Gastroesophageal sphincter (tissue), 4 donors: ENCODE measurements around the gene TULP1. TPM values are rescaled to one million over a fixed set of nuclear protein-coding genes. Genes with fewer than 3 reads are reported as not detected.

ENCODE experiments used
- ATAC-seq: fragments of 150-250 bp; one replicate; pipeline ENCODE4 v1.9.1; 2016; ENCODE audit warnings: mild to moderate bottlenecking, moderate library complexity
- H3K27ac ChIP-seq, 4 donors: fragments of 200-600 bp; sonication (generic) in 3 of 4; 1 replicate in 3 of 4; 2 replicates in 1 of 4; pipeline ENCODE4 v1.5.1; 2016 to 2019
- H3K27me3 ChIP-seq: fragments of 200-600 bp; sonication (generic); one replicate; pipeline ENCODE4 v1.5.1; 2019
- H3K36me3 ChIP-seq, 2 donors: fragments of 200-600 bp; sonication (generic); one replicate each; pipeline ENCODE4 v1.5.1; 2019; ENCODE audit warnings: control low read depth in 1 of 2
- H3K4me1 ChIP-seq, 3 donors: fragments of 200-600 bp; sonication (generic); 1 replicate in 2 of 3; 2 replicates in 1 of 3; pipeline ENCODE4 v1.5.1; 2016 to 2019; ENCODE audit warnings: control low read depth in 2 of 3
- H3K4me3 ChIP-seq, 2 donors: fragments of 200-600 bp; sonication (generic); one replicate each; pipeline ENCODE4 v1.5.1; 2019; ENCODE audit warnings: mild to moderate bottlenecking in 1 of 2, moderate library complexity in 1 of 2
- H3K9me3 ChIP-seq, 3 donors: fragments of 200-600 bp; sonication (generic); one replicate each; pipeline ENCODE4 v1.5.1; 2017 to 2019; ENCODE audit warnings: control low read depth in 2 of 3
- CTCF ChIP-seq, 4 experiments: fragments of 200-600 bp in 2 of 4; fragments of 450-650 bp in 2 of 4; sonication (generic) in 1 of 4; IDR thresholded peaks; one replicate each; pipeline ENCODE4 v1.5.1; 2017 to 2019; ENCODE audit warnings: antibody characterized with exemption in 4 of 4, mild to moderate bottlenecking in 2 of 4, moderate library complexity in 2 of 4
- EP300 ChIP-seq: sonication (generic); formaldehyde crosslinking; IDR thresholded peaks from one replicate; pipeline ENCODE4 v1.6.1; 2017; ENCODE audit warnings: antibody characterized with exemption, mild to moderate bottlenecking
- POLR2A ChIP-seq, 2 donors: fragments of 450-650 bp; IDR thresholded peaks; one replicate each; pipeline ENCODE4 v1.6.1; 2017; ENCODE audit warnings: antibody characterized with exemption in 2 of 2, mild to moderate bottlenecking in 2 of 2, moderate library complexity in 1 of 2
- POLR2AphosphoS5 ChIP-seq: sonication (generic); formaldehyde crosslinking; IDR thresholded peaks from one replicate; pipeline ENCODE4 v1.6.1; 2017; ENCODE audit warnings: antibody characterized with exemption
- WGBS, 2 donors: methylation state at CpG; one replicate each; pipeline ENCODE4 v1.1.5; 2018; ENCODE audit warnings: low coverage in 1 of 2; 5-methylcytosine and 5-hydroxymethylcytosine counted together
- total RNA-seq, 4 donors: library from RNA; depleted of rRNA; stranded (reverse); fragments of >200 nt; gene quantifications; one replicate each; pipeline ENCODE4 v1.1.0, GENCODE V29; 2016

The TULP1 gene
- total RNA-seq, 4 donors from 2014 or later: 0.89 TPM; not detected in 3

- TF ChIP-seq EP300: no peak
- TF ChIP-seq POLR2A (IDR thresholded peaks at IDR 0.05): no peak
- TF ChIP-seq CTCF (IDR thresholded peaks at IDR 0.05): no peak
- no peak for TF ChIP-seq POLR2AphosphoS5
- H3K9me3 ChIP-seq: no peaks in the 10 kb centered on the region
- WGBS, 2 donors: 20% methylated on average over 2 of the region's 21 CpGs; no CpG with 5 or more reads in 1 of the 2 donors
- H3K4me3 ChIP-seq: no peak overlapping the region
- no peaks in the 10 kb centered on the region for H3K36me3 ChIP-seq
- no peaks in the 10 kb centered on the region for H3K4me1 ChIP-seq
- H3K27me3 ChIP-seq: peaks cover 77% of the 10 kb centered on the region
- H3K27ac ChIP-seq: no peak overlapping the region
- ATAC-seq: no peak
These were observed 6.7 kb downstream of the TULP1 start for GRCh38 chr6:35505999-35506412.

GRCh38 chr6:35503534-35503933 lies 9.2 kb downstream of the TULP1 start:
- no peaks in the 10 kb centered on the region for H3K36me3 ChIP-seq
- no peak for ATAC-seq
- H3K27me3 ChIP-seq: peaks cover 53% of the 10 kb centered on the region
- no peak overlapping the region for H3K27ac ChIP-seq
- 67% methylated on average over 3 of the region's 15 CpGs; no CpG with 5 or more reads in 1 of the 2 donors for WGBS, 2 donors
- H3K9me3 ChIP-seq: no peaks in the 10 kb centered on the region
- H3K4me1 ChIP-seq: peaks cover 0 to 5% (median under 1%) of the 10 kb centered on the region in 3 donors
- no peak for TF ChIP-seq EP300
- TF ChIP-seq CTCF (IDR thresholded peaks at IDR 0.05): no peak
- TF ChIP-seq POLR2A (IDR thresholded peaks at IDR 0.05): no peak
- TF ChIP-seq POLR2AphosphoS5: no peak
- no peak overlapping the region for H3K4me3 ChIP-seq

GRCh38 chr6:35501784-35502183 lies 10.9 kb downstream of the TULP1 start:
- no peak for TF ChIP-seq CTCF (IDR thresholded peaks at IDR 0.05)
- no peak for TF ChIP-seq EP300
- no peak for TF ChIP-seq POLR2AphosphoS5
- TF ChIP-seq POLR2A (IDR thresholded peaks at IDR 0.05): no peak
- Histone ChIP-seq H3K36me3 (no peaks in the 10 kb centered on the region), H3K27ac (no peak overlapping the region), H3K9me3 (no peaks in the 10 kb centered on the region), H3K27me3 (peaks cover 42% of the 10 kb centered on the region), H3K4me1 (peaks cover 0 to 18% (median 7%) of the 10 kb centered on the region in 3 donors), H3K4me3 (no peak overlapping the region)
- WGBS, 2 donors: 92 to 100% methylated on average over 2 of the region's 2 CpGs
- no peak for ATAC-seq

DNA sequence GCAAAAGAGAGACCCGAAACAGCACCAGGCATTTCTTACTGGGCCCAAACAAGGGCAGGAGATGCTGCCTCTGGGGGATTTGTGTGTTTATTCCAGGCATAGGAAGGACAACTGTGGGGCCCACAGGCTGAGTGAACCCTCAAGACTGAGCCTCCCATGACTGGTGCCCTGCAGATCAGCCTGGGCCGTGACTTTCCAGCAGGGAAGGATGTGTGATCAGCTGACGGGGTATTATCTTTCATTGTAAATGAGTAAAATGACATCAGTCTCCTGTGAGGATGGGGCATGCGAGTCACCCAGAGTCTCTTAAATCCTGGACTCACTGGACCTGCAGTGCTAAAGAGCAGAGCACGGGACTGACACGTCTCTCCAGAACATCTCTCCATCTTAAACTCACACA lies 11.9 kb downstream of the TULP1 start:
- ATAC-seq: no peak
- WGBS, 2 donors: 53 to 78% methylated on average over 3 to 6 of the region's 6 CpGs
- H3K9me3 ChIP-seq: no peaks in the 10 kb centered on the region
- no peak overlapping the region for H3K27ac ChIP-seq
- no peak overlapping the region for H3K4me3 ChIP-seq
- H3K4me1 ChIP-seq: peaks cover 0 to 24% (median 7%) of the 10 kb centered on the region in 3 donors
- no peaks in the 10 kb centered on the region for H3K36me3 ChIP-seq
- no peak for TF ChIP-seq POLR2AphosphoS5
- TF ChIP-seq POLR2A (IDR thresholded peaks at IDR 0.05): no peak
- no peak for TF ChIP-seq CTCF (IDR thresholded peaks at IDR 0.05)
- H3K27me3 ChIP-seq: peaks cover 32% of the 10 kb centered on the region

DNA sequence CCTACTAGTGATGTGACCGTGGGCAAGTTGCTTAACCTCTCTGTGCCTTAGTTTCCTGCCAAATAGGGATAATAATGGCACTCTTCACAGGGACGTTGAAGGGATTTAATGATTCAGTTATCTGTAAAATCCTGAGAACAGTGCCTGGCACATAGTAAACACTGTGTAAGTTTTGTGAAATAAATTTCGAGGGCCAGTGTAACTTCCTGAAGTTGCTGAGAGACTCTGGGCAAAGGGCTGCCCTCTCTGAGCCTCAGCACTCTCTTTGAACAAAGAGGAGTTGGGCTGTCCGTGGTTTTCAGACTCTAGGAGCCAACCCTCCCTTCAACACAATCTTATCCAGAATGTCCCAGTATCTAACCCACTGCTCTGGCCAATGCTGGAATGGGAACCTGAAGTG lies 13.3 kb downstream of the TULP1 start:
- WGBS, 2 donors: 69 to 82% methylated on average over 4 of the region's 4 CpGs
- Histone ChIP-seq H3K4me1 (peaks cover 0 to 38% (median 13%) of the 10 kb centered on the region in 3 donors), H3K9me3 (no peaks in the 10 kb centered on the region), H3K36me3 (no peaks in the 10 kb centered on the region), H3K4me3 (no peak overlapping the region), H3K27ac (no peak overlapping the region), H3K27me3 (peaks cover 18% of the 10 kb centered on the region)
- no peak for TF ChIP-seq CTCF (IDR thresholded peaks at IDR 0.05)
- no peak for TF ChIP-seq POLR2A (IDR thresholded peaks at IDR 0.05)
- TF ChIP-seq POLR2AphosphoS5: no peak
- TF ChIP-seq EP300: no peak
- no peak for ATAC-seq
